Measurements from ENCODE around the gene DNAJC8.

The DNAJC8 gene

DNA sequence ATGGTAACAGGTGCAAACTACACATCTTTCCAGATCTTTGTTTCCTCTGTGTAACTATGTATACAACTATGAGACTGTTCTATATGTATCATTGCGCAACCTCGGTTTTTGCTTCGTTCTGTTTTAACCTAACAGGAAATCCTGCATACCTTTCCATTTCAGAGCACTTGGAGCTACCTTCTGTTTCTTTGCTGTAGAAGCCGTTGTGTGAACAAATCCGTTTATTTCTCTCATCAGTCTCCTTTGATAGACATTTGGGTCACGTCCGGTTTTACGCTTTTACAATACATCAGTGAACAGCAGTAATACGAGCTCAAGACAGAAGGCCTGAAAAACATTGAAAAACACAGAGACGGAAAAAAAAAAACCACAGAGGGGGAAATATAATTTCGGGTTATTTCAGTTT, 13.6 kb upstream of the DNAJC8 start:
- Histone ChIP-seq H3K9ac (ENCODE audit: insufficient read length) (peak overlapping the region; percentile 59), H3K9me3 (ENCODE audit: low read depth, low read length) (no peaks in the 10 kb centered on the region), H3K27ac (peak overlapping the region; percentile 85), H3K36me3 (ENCODE audit: insufficient read depth, low read length) (no peaks in the 10 kb centered on the region), H3K4me3 (peak overlapping the region; percentile 73)
- DNase-seq (ENCODE audit: low read depth, low spot score): no peak
- TF ChIP-seq FOXP2 (optimal IDR thresholded peaks at IDR 0.05; ENCODE audit: control extremely low read depth, extremely low read length, insufficient read depth): no peak
- TF ChIP-seq POLR2AphosphoS5 (IDR thresholded peaks at IDR 0.05; ENCODE audit: borderline replicate concordance, low read depth, low read length): no peak
- no peak for TF ChIP-seq EZH2 (IDR thresholded peaks at IDR 0.05)

DNA sequence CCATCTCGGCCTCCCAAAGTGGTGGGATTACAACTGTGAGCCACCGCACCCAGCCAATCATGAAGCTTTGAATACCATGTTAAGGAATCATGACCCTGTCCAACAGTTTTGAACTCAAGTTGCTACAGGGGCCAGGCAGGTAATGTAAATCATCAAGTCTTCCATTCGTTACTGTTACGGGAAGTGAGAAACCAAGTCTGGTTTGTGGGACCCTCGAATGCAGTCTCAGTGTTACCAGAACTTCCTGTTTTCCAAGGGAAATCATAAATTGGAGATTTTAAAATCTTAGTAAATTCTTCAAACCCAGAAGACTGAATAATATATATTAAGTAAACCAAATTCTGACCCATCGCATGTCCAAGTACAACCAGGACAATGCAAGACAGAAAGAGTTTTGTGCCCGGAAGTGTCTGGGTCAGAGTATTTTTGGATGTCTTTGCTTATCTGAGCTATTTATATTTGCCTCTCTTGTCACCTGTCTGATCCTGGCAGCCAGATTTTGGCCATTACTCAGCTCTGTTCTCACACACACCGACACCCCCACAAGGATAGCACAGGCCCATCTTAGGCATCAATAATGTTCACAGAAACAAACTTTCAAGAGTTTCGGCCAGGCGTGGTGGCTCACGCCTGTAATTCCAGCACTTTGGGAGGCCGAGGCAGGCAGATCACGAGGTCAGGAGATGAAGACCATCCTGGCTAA, 11.9 kb upstream of the DNAJC8 start:
- DNase-seq (ENCODE audit: low read depth, low spot score): no peak
- Histone ChIP-seq H3K9ac (ENCODE audit: insufficient read length) (no peak overlapping the region), H3K36me3 (ENCODE audit: insufficient read depth, low read length) (0 out of 2 replicates have a peak, but pooled peaks cover 3% of the 10 kb centered on the region), H3K27ac (no peak overlapping the region), H3K4me3 (no peak overlapping the region), H3K9me3 (ENCODE audit: low read depth, low read length) (no peaks in the 10 kb centered on the region)
- TF ChIP-seq FOXP2 (optimal IDR thresholded peaks at IDR 0.05; ENCODE audit: control extremely low read depth, extremely low read length, insufficient read depth) (no peak), EZH2 (IDR thresholded peaks at IDR 0.05) (no peak), POLR2AphosphoS5 (IDR thresholded peaks at IDR 0.05; ENCODE audit: borderline replicate concordance, low read depth, low read length) (no peak)

DNA sequence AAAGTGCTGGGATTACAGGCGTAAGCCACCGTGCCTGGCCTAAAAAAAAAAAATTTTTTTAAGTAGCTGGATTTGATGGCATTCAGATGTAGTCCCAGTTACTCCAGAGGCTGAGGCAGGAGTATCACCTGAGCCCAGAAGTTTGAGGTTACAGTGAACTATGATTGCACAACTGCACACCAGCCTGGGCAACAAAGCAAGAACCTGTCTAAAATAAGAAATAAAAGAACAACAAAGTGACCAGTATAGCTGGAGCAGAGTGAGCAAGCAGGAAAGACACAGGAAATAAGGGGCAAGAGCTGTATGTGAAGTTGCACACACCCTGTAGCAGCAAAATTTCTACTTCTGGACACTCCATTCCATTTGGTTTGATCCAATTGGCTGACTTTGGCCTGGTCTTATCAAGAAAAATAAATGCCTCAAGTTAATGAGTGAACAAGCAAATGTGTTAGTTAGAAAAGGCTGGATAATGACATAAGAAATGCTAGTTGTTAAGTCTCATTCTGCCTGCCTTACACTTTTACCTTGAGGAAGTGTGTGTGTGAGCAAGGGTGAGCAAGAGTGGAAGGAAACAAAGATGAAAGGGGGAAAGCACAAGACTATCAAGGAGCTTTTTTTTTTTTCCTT, 11.0 kb upstream of the DNAJC8 start:
- Histone ChIP-seq H3K4me3 (no peak overlapping the region), H3K9ac (ENCODE audit: insufficient read length) (no peak overlapping the region), H3K9me3 (ENCODE audit: low read depth, low read length) (no peaks in the 10 kb centered on the region), H3K36me3 (ENCODE audit: insufficient read depth, low read length) (peaks cover 3% of the 10 kb centered on the region; the same call in 1 of the 2 replicates), H3K27ac (no peak overlapping the region; the same call in 1 of the 2 replicates)
- DNase-seq (ENCODE audit: low read depth, low spot score): no peak
- TF ChIP-seq FOXP2 (optimal IDR thresholded peaks at IDR 0.05; ENCODE audit: control extremely low read depth, extremely low read length, insufficient read depth): no peak
- no peak for TF ChIP-seq EZH2 (IDR thresholded peaks at IDR 0.05)
- TF ChIP-seq POLR2AphosphoS5 (IDR thresholded peaks at IDR 0.05; ENCODE audit: borderline replicate concordance, low read depth, low read length): no peak

DNA sequence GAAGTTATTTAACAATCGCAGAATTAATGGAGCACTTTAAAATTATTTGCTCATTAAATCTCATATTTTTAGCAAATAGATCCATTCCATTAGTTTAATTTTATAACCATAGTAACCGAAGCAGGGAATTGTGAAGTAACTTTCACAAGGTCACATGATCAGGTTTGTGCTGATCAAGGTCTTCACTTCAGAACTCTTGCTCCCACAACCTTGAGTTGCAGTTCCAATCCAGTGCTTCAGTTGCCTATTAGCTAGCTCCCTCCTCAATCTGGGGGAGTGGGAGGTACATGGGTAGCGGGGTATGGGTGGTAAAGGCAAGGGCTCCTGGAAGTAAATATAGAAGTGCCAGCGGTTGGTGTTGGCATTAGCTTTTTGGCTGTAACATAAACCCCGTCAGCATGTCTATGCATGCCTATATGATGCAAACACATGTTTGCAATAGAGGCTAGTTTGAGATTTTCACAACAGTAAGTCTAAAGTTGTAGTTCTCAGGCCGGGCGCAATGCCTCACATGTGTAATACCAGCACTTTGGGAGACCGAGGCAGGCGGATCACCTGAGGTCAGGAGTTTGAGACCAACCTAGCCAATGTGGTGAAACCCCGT, 8.9 kb upstream of the DNAJC8 start:
- DNase-seq (ENCODE audit: low read depth, low spot score): no peak
- Histone ChIP-seq H3K4me3 (no peak overlapping the region), H3K36me3 (ENCODE audit: insufficient read depth, low read length) (peaks cover 15% of the 10 kb centered on the region), H3K27ac (no peak overlapping the region), H3K9me3 (ENCODE audit: low read depth, low read length) (no peaks in the 10 kb centered on the region), H3K9ac (ENCODE audit: insufficient read length) (no peak overlapping the region)
- no peak for TF ChIP-seq FOXP2 (optimal IDR thresholded peaks at IDR 0.05; ENCODE audit: control extremely low read depth, extremely low read length, insufficient read depth)

DNA sequence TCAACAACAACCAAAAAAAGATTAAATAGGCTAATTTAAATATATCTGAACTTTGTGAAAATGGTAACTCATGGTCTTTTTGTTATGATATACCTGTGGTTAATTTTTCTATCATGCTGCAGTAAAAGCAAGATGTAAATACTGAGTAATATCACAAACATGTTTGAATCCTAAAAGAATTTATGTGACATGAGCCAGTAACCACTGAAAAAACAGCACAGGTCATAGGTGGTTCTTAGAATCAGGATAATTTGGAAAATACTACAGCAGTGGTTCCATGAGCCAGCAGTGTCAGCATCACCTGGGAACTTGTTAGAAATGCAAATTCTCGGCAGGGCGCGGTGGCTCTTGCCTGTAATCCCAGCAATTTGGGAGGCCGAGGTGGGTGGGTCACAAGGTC, 7.2 kb upstream of the DNAJC8 start:
- H3K36me3 ChIP-seq (ENCODE audit: insufficient read depth, low read length): peaks cover 15% of the 10 kb centered on the region
- no peak overlapping the region for H3K4me3 ChIP-seq
- no peak overlapping the region for H3K27ac ChIP-seq
- no peak for DNase-seq (ENCODE audit: low read depth, low spot score)
- no peak overlapping the region for H3K9ac ChIP-seq (ENCODE audit: insufficient read length)
- no peaks in the 10 kb centered on the region for H3K9me3 ChIP-seq (ENCODE audit: low read depth, low read length)
- TF ChIP-seq EZH2 (IDR thresholded peaks at IDR 0.05) (no peak), POLR2AphosphoS5 (IDR thresholded peaks at IDR 0.05; ENCODE audit: borderline replicate concordance, low read depth, low read length) (no peak), FOXP2 (optimal IDR thresholded peaks at IDR 0.05; ENCODE audit: control extremely low read depth, extremely low read length, insufficient read depth) (no peak)

DNA sequence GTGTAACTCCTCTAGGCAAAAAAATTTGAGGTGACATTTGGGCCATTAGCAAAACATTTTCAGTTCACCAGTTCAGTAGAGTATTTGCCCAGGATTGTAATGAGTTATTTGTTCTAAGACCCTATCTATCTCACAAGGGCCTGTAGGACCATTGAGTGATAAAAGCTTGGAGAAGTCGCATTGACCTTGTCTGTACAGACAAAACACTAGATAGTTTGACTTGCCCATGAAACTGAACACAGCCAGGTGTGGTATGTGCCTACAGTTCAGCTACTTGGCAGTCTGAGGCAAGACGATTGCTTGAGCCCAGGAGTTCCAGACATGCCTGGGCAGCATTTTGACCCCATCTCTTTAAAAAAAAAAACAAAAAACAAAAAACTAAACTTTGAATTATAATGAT, 6.2 kb upstream of the DNAJC8 start:
- Histone ChIP-seq H3K9ac (ENCODE audit: insufficient read length) (no peak overlapping the region), H3K27ac (no peak overlapping the region), H3K9me3 (ENCODE audit: low read depth, low read length) (no peaks in the 10 kb centered on the region), H3K4me3 (no peak overlapping the region), H3K36me3 (ENCODE audit: insufficient read depth, low read length) (peaks cover 15% of the 10 kb centered on the region)
- no peak for TF ChIP-seq POLR2AphosphoS5 (IDR thresholded peaks at IDR 0.05; ENCODE audit: borderline replicate concordance, low read depth, low read length)
- TF ChIP-seq FOXP2 (optimal IDR thresholded peaks at IDR 0.05; ENCODE audit: control extremely low read depth, extremely low read length, insufficient read depth): no peak
- TF ChIP-seq EZH2 (IDR thresholded peaks at IDR 0.05): no peak
- no peak for DNase-seq (ENCODE audit: low read depth, low spot score)

DNA sequence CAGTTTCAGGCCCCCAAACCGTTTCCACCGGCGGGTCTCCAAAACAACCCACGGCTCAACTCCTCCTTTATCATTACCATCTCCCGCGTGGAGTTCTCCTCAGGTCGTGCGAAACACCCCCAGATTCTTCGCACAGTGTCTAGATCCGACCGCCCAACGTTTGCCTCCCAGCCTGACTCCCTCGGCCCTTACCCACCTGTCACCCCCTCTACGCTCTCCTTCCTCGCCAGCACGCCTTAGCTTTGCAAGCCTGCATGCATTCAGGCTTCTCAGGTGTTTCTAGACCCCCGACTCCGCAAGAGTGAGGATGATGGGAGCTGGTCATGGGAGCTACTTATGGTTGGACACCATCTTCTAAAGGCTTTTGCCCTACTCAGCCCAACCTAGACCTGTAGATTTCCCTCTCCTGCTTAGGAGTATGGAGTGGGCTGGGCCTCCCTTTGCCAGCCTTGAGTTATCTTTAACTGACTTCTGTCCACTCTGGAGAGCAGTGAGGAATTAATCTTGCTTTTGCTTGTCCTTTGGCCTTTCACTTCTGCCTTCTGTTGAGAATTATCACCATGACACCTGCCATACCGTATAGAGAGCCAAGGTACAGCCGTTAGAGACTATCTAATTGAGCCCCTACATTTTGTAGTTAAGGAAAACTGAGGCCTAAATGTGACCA, 4.0 kb upstream of the DNAJC8 start:
- H3K36me3 ChIP-seq (ENCODE audit: insufficient read depth, low read length): peaks cover 15% of the 10 kb centered on the region
- peak overlapping the region; percentile 86 for H3K9ac ChIP-seq (ENCODE audit: insufficient read length)
- DNase-seq (ENCODE audit: low read depth, low spot score): no peak
- peak overlapping the region; percentile 87 for H3K4me3 ChIP-seq
- no peak for TF ChIP-seq POLR2AphosphoS5 (IDR thresholded peaks at IDR 0.05; ENCODE audit: borderline replicate concordance, low read depth, low read length)
- no peaks in the 10 kb centered on the region for H3K9me3 ChIP-seq (ENCODE audit: low read depth, low read length)
- no peak overlapping the region for H3K27ac ChIP-seq
